Hematopoietic multipotent progenitor cell (in vitro differentiated cells): ENCODE data around the gene RELCH. TPM values are rescaled to one million over a fixed set of nuclear protein-coding genes. Genes with fewer than 3 reads are reported as not detected.

Source experiments
- DNase-seq, 3 donors: peaks; one replicate each; pipeline ENCODE4 v3.0.0-alpha.2; 2011 to 2015; ENCODE audit warnings: low read depth in 2 of 3, low spot score in 2 of 3
- total RNA-seq: library from RNA; depleted of rRNA; stranded (reverse); fragments of >200 nt; gene quantifications from one replicate; pipeline ENCODE4 v1.2.3, GENCODE V29; 2012

Gene RELCH
- total RNA-seq, 1 donor, result 29.9 TPM

GRCh38 chr18:62187543-62188510, 772 bp downstream of the RELCH start:
- DNase-seq, result peak in 2 of 3 donors; percentile 55 to 60

GRCh38 chr18:62189208-62189607, 2.2 kb downstream of the RELCH start:
- no peak for DNase-seq

GRCh38 chr18:62196079-62196478, 9.0 kb downstream of the RELCH start:
- DNase-seq, result no peak

DNA sequence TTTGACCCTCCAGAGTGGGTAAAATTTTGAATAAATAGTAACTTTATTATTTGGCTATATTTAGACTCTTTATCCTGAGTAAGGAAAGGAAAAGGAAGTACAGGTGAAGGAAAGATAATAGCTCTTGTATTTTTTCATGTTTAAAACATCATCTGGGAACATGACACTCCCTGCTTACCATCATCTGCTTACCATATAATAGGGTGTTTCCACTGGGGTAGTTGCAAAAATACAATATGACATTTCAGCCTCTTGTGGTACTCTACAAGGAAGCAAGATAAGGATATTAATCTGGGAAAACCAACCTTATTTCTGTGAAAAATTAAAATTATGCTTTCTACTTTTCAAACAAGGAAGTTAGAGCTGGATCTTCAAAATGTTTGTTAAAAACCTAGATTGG, 9.9 kb downstream of the RELCH start:
- DNase-seq, result no peak

- DNase-seq, result no peak
Observed at GRCh38 chr18:62198259-62198658, 11.2 kb downstream of the RELCH start.

GRCh38 chr18:62199629-62200028, 12.6 kb downstream of the RELCH start:
- DNase-seq, result no peak

- DNase-seq, result no peak
Observed at GRCh38 chr18:62200121-62200914, 13.3 kb downstream of the RELCH start.

GRCh38 chr18:62201870-62202269, 14.8 kb downstream of the RELCH start:
- no peak for DNase-seq

DNA sequence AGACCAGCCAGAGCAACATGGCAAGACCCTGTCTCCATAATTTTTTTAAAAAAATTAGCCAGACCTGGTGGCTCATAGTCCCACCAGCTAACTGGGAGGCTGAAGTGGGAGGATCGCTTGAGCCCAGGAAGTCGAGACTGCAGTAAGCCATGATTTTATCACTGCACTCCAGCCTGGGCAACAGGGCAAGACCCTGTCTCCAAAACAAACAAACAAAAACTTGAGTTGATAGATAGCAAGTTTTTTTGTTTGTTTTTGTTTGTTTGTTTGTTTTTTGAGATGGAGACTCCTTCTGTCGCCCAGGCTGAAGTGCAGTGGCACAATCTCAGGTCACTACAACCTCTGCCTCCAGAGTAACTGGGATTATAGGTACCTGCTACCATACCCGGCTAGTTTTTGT, 18.8 kb downstream of the RELCH start:
- no peak for DNase-seq

GRCh38 chr18:62206593-62206992, 19.5 kb downstream of the RELCH start:
- DNase-seq, result no peak

DNA sequence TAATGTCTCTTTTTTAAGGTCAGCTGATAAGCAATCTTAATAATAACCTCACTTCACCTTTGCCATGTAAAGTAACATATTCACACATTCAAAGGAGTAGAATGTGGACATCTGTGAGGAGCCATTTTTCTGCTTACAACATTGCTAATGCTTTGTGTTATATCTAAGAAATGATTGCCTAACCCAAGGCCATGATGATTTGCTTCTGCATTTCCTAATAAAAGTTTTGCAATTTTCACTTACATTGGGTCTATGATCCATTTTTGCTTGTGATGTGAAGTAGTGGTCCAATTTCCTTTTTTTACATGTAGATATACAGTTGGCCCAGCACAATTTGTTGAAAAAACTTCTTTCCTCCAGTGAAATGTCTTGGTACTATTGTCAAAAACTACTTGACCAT, 22.0 kb downstream of the RELCH start:
- no peak for DNase-seq

DNA sequence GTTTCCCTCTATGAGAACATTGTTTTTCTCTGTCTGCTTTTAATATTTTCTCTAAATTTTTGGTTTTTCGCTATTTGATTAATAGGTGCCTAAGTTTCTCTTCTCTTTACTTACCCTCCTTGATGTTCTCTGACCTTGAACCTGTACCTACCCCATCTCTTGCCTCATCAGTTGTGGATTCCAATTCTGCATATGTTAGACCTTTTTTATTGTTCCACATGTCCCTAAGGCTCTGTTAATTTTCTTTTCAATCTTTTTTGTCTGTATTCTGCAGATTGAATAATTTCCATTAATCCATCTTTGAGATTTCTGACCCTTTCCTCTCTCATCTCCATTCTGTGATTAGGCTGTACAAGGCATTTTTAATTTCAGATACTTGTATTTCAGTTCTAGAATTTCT, 23.1 kb downstream of the RELCH start:
- no peak for DNase-seq

DNA sequence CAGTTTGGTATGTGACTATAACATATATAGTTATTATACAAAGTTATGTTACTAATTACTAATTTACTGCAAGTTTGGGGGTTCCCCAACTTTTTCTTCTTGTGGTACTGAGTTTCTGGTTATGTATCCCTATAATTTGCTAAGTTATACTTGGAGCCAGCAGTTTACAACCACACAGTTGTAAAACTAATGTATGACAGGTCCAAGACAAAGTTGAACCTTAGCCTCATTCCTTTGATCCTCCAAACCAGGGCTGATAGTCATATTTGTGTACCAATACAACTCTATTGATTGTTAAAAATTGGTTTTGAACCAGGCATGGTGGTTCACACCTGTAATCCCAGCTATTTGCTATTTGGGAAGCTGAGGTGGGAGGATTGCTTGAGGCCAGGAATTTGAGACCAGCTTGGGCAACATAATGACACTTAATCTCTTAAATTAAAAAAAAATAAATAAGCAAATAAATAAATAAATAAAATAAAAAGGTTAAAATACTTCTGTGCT, 24.3 kb downstream of the RELCH start:
- no peak for DNase-seq

GRCh38 chr18:62214790-62215189, 27.7 kb downstream of the RELCH start:
- DNase-seq, result no peak

GRCh38 chr18:62224229-62224628, 37.2 kb downstream of the RELCH start:
- peak in 1 of 3 donors; percentile 10 for DNase-seq

GRCh38 chr18:62226047-62226446, 39.0 kb downstream of the RELCH start:
- no peak for DNase-seq

DNA sequence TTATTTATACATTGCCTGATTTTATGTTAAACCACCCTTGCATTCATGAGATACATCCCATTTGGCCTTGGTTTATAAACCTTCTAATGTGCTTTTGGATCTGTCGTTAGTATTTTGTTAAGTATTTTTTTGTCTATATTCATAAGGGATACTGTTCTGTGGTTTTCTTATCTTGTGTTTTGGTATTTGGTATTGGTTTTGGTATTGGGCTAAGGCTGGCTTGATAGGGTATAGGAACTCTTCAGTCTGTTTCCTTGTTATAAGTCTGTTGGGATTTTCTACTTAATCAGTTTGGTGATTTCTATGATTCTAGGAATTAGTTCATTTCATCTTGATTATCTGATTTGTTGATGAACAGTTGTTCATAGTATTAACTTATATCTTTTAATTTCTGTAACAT, 49.2 kb downstream of the RELCH start:
- no peak for DNase-seq

- no peak for DNase-seq
Observed at GRCh38 chr18:62239475-62239874, 52.4 kb downstream of the RELCH start.

DNA sequence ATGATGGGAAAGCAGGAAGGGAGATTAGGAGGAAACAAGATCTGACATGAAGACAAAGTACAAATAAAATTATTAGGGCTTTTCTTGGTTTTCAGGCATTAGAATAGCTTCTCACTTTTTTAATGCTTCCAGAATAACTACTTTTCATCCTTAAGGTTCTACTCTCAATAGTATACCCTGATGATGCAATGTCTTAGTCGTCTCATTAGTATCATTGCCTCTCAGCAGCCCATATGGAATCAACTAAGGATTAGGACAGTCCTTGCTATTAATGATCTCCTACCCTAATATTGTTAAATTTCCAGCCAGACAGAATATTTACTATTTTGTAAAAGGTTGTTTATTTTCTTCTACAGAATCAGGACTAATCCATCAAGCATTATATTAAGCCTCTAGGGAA, 55.9 kb downstream of the RELCH start:
- no peak for DNase-seq

DNA sequence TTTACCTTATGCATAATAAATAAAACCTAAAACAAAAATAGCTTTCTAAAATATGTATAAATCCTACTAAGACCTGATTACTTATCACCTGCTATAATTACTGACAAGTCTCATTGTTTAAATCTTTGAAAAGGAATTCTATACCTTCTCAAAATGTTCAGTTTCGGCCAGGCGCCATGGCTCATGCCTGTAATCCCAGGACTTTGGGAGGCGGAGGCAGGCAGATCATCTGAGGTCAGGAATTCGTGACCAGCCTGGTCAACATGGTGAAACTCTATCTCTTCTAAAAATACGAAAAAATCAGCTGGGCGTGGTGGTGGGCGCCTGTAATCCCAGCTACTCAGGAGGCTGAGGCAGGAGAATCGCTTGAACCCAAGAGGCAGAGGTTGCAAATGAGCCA, 58.1 kb downstream of the RELCH start:
- no peak for DNase-seq

- DNase-seq, result peak in 1 of 3 donors; percentile 8
Observed at GRCh38 chr18:62245699-62246098, 58.6 kb downstream of the RELCH start.

DNA sequence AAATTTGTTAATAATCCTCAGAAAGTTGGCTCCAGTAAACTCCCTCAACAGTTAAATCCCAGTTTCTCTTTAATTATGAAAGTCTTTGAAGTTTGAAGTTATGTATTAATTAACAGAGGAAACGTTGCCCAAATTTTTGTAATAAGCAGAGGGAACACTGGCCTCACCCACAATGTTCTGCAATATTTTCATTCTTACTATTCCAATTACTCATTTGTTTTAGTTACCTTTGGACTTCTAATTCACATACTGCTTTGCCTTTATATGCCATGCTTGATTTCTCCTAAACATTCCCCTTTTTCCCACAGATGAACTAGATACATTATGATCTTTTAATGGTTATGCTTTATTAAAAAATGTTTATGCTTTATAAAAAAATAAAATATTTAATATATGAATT, 61.3 kb downstream of the RELCH start:
- DNase-seq, result no peak
